Activated effector memory CD4-positive, alpha-beta T cell treated with Interleukin-2 at 50 U/mL for 16 hours (primary cell): ENCODE measurements around the gene FAM9C.
"Not testable (repeated sequence)": the region's sequence is repeated elsewhere in the genome, so short reads cannot be mapped to it uniquely, and the experiment has no call there.

ENCODE experiments used
- DNase-seq: peaks from one replicate; pipeline ENCODE4 v3.0.0-alpha.2; 2020

FAM9C gene

GRCh38 chrX:13074297-13075262, 30.2 kb upstream of the FAM9C start:
- DNase-seq: no peak

GRCh38 chrX:13069771-13070416, 25.5 kb upstream of the FAM9C start:
- DNase-seq: no peak

- DNase-seq: no peak
Measured at GRCh38 chrX:13068651-13069050, 24.2 kb upstream of the FAM9C start.

- no peak for DNase-seq
Measured at GRCh38 chrX:13067773-13068172, 23.4 kb upstream of the FAM9C start.

GRCh38 chrX:13066391-13066790, 22.0 kb upstream of the FAM9C start:
- DNase-seq: no peak

- no peak for DNase-seq
Measured at GRCh38 chrX:13064599-13065143, 20.3 kb upstream of the FAM9C start.

GRCh38 chrX:13063124-13063523, 18.7 kb upstream of the FAM9C start:
- DNase-seq: not testable (repeated sequence)

- DNase-seq: not testable (repeated sequence)
Measured at GRCh38 chrX:13062331-13062730, 17.9 kb upstream of the FAM9C start.

GRCh38 chrX:13061215-13061708, 16.8 kb upstream of the FAM9C start:
- not testable (repeated sequence) for DNase-seq

- DNase-seq: no peak
Measured at GRCh38 chrX:13059637-13060499, 15.4 kb upstream of the FAM9C start.

GRCh38 chrX:13055486-13055885, 11.1 kb upstream of the FAM9C start:
- no peak for DNase-seq

GRCh38 chrX:13053171-13053570, 8.8 kb upstream of the FAM9C start:
- DNase-seq: no peak

- peak; percentile 23 for DNase-seq
Measured at GRCh38 chrX:13051529-13052172, 7.2 kb upstream of the FAM9C start.

GRCh38 chrX:13051167-13051528, 6.7 kb upstream of the FAM9C start:
- DNase-seq: no peak

- DNase-seq: no peak
Measured at GRCh38 chrX:13050151-13050550, 5.7 kb upstream of the FAM9C start.

- DNase-seq: no peak
Measured at GRCh38 chrX:13048280-13048679, 3.9 kb upstream of the FAM9C start.

GRCh38 chrX:13047759-13048158, 3.3 kb upstream of the FAM9C start:
- no peak for DNase-seq

GRCh38 chrX:13046141-13046855, 1.9 kb upstream of the FAM9C start:
- DNase-seq: no peak

- no peak for DNase-seq
Measured at GRCh38 chrX:13043938-13044337, 482 bp downstream of the FAM9C start.

- DNase-seq: no peak
Measured at GRCh38 chrX:13043138-13043537, 1.3 kb downstream of the FAM9C start.

- no peak for DNase-seq
Measured at GRCh38 chrX:13036896-13037295, 7.5 kb downstream of the FAM9C start.

- DNase-seq: no peak
Measured at GRCh38 chrX:13033193-13033592, 11.2 kb downstream of the FAM9C start.
